Spleen (tissue), 7 donors: ENCODE measurements around the gene ARID4B.

Experiments used
- POLR2A ChIP-seq, 3 donors: fragments of 450-650 bp; IDR thresholded peaks; one replicate each; pipeline ENCODE4 v1.5.1; 2017; ENCODE audit warnings: antibody characterized with exemption in 3 of 3, mild to moderate bottlenecking in 1 of 3
- TF ChIP-seq, protein P1 (sequence below), 11 experiments: fragments of 200-600 bp in 7 of 11; fragments of 450-650 bp in 4 of 11; sonication (generic) in 4 of 11; IDR thresholded peaks in 8 of 11; conservative IDR thresholded peaks in 3 of 11; 1 replicate in 7 of 11; 2 replicates in 4 of 11; pipeline versions ENCODE4 v1.4.0 to v1.8.0; 2016 to 2021; ENCODE audit warnings: antibody characterized with exemption in 11 of 11, inconsistent platforms in 4 of 11, mild to moderate bottlenecking in 1 of 11
- donor health status: DM: no; HTN: no; CAD: no; lungs with moderate emphysema.
- donor health status: DM: no; HTN: no; CAD: no.
- donor health status: DM: no; HTN: no; CAD: no.

- TF ChIP-seq, protein P1, sequence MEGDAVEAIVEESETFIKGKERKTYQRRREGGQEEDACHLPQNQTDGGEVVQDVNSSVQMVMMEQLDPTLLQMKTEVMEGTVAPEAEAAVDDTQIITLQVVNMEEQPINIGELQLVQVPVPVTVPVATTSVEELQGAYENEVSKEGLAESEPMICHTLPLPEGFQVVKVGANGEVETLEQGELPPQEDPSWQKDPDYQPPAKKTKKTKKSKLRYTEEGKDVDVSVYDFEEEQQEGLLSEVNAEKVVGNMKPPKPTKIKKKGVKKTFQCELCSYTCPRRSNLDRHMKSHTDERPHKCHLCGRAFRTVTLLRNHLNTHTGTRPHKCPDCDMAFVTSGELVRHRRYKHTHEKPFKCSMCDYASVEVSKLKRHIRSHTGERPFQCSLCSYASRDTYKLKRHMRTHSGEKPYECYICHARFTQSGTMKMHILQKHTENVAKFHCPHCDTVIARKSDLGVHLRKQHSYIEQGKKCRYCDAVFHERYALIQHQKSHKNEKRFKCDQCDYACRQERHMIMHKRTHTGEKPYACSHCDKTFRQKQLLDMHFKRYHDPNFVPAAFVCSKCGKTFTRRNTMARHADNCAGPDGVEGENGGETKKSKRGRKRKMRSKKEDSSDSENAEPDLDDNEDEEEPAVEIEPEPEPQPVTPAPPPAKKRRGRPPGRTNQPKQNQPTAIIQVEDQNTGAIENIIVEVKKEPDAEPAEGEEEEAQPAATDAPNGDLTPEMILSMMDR (IDR thresholded peaks at IDR 0.05 in 8 of 11, conservative IDR thresholded peaks at IDR 0.05 in 3 of 11) = no peak
- no peak for TF ChIP-seq POLR2A (IDR thresholded peaks at IDR 0.05)
Observed at GRCh38 chr1:235336903-235337302, 8.9 kb upstream of the ARID4B start.
